ENCODE measurements around the gene CHD1L.

DNA sequence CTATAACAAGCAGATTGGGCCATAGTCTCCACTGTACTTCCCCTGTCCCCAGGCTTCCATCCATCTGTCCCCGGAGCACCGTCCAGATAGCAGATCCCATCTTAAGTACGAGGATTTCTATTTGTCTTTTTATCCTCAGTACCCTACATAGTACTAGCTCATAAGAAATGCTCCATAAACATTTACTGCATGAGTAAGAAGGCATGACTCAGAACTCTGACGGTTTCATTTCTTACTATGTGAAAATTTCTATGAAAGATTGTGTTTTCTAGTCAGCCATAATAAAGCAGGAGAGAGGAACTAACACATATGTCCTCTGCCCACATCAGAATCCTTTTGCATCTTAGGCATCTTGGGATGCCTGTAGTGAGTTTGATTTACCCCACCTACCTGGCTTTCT, 49.5 kb downstream of the CHD1L start:
- TF ChIP-seq CTCF (IDR thresholded peaks at IDR 0.05): no peak
- no peak for TF ChIP-seq EZH2 (IDR thresholded peaks at IDR 0.05)
